A549 (cell line): Measurements from ENCODE around the gene NTM. TPM values are rescaled to one million over a fixed set of nuclear protein-coding genes. Genes with fewer than 3 reads are reported as not detected.
"Not testable (repeated sequence)": the region's sequence is repeated elsewhere in the genome, so short reads cannot be mapped to it uniquely, and the experiment has no call there.

Experiments used
- ATAC-seq, 2 experiments: fragments of 200-7000 bp in 1 of 2; fragments of >200 bp in 1 of 2; cut with Nextera tagmentation in 1 of 2; cut with Tn5 transposase in 1 of 2; 3 replicates each; pipeline versions ENCODE4 v1.8.0 to v1.9.1; 2018 to 2020; ENCODE audit warnings: mild to moderate bottlenecking in 1 of 2, moderate library complexity in 1 of 2
- CTCF ChIA-PET: fragments of 300-600 bp; sonication (Branson Sonifier 250); formaldehyde crosslinking; extraction: SDS; loops from one replicate; lab custom pipeline; 2021; ENCODE audit warnings: antibody characterized with exemption, inconsistent platforms; lab: Yijun Ruan, JAX
- POLR2A ChIA-PET: fragments of 350-600 bp; formaldehyde crosslinking; extraction: SDS; loops from one replicate; lab custom pipeline; 2021; ENCODE audit warnings: antibody characterized with exemption, inconsistent platforms; lab: Yijun Ruan, JAX
- DNase-seq, 2 experiments: peaks; one replicate each; pipeline versions ENCODE4 v3.0.0 to v3.0.0-alpha.2; 2011 to 2016; ENCODE audit warnings: low read depth in 1 of 2, low spot score in 1 of 2
- FAIRE-seq: peaks from 2 replicates; lab custom pipeline; 2011; peaks lifted over from hg19 to GRCh38; lab: Jason Lieb, UNC
- H3K27ac ChIP-seq, 2 experiments: fragments of >200 bp; sonication (Bioruptor Twin); formaldehyde crosslinking; 3 replicates each; pipeline ENCODE4 v1.5.1; 2016 to 2017
- H3K4me1 ChIP-seq: fragments of >200 bp; sonication (Bioruptor Twin); formaldehyde crosslinking; 3 replicates; pipeline ENCODE4 v1.6.1; 2016
- H3K4me2 ChIP-seq: fragments of >200 bp; sonication (Bioruptor Twin); formaldehyde crosslinking; 3 replicates; pipeline ENCODE4 v1.6.1; 2016
- H3K4me3 ChIP-seq: fragments of >200 bp; sonication (Bioruptor Twin); formaldehyde crosslinking; 3 replicates; pipeline ENCODE4 v1.5.1; 2016
- H3K9me3 ChIP-seq: fragments of >200 bp; sonication (Bioruptor Twin); formaldehyde crosslinking; 3 replicates; pipeline ENCODE4 v1.6.1; 2016
- BHLHE40 ChIP-seq: IDR thresholded peaks from 2 replicates; pipeline ENCODE4 v1.6.1; 2012; ENCODE audit warnings: low read depth, low read length, inconsistent platforms
- CBX8 ChIP-seq: fragments of 200-600 bp; sonication (generic); IDR thresholded peaks from 2 replicates; pipeline ENCODE4 v1.6.1; 2016
- CHD4 ChIP-seq: fragments of 200-600 bp; sonication (generic); IDR thresholded peaks from 2 replicates; pipeline ENCODE4 v1.6.1; 2016; ENCODE audit warnings: antibody characterized with exemption, mild to moderate bottlenecking, borderline replicate concordance
- EHF ChIP-seq: fragments of 250-450 bp; sonication (Bioruptor Pico); IDR thresholded peaks from 2 replicates; pipeline ENCODE4 v1.5.0; 2020; ENCODE audit warnings: mild to moderate bottlenecking
- EP300 ChIP-seq, 2 experiments: fragments of >200 bp; sonication (Bioruptor Twin); formaldehyde crosslinking; IDR thresholded peaks; 2 replicates in 1 of 2; 3 replicates in 1 of 2; pipeline ENCODE4 v1.6.1; 2016 to 2017
- FOSB ChIP-seq: fragments of 250-450 bp; sonication (Bioruptor Pico); IDR thresholded peaks from 2 replicates; pipeline ENCODE4 v1.5.0; 2020; ENCODE audit warnings: mild to moderate bottlenecking, moderate library complexity
- FOSL2 ChIP-seq, 2 experiments: fragments of 450-650 bp in 1 of 2; fragments of >200 bp in 1 of 2; sonication (Bioruptor Twin) in 1 of 2; formaldehyde crosslinking; IDR thresholded peaks; 2 replicates each; pipeline versions ENCODE4 v1.5.0 to v1.6.1; 2016 to 2020; ENCODE audit warnings: mild to moderate bottlenecking in 1 of 2, moderate library complexity in 1 of 2
- GATA3 ChIP-seq: IDR thresholded peaks from 2 replicates; pipeline ENCODE4 v1.6.1; 2012; ENCODE audit warnings: borderline replicate concordance
- HDAC2 ChIP-seq: fragments of 200-600 bp; sonication (generic); IDR thresholded peaks from 2 replicates; pipeline ENCODE4 v1.6.1; 2016
- HOXA7 ChIP-seq: fragments of 250-450 bp; sonication (Bioruptor Pico); IDR thresholded peaks from 2 replicates; pipeline ENCODE4 v1.5.0; 2020; ENCODE audit warnings: mild to moderate bottlenecking, moderate library complexity
- JUN ChIP-seq, 2 experiments: fragments of >200 bp; sonication (Bioruptor Twin); formaldehyde crosslinking; IDR thresholded peaks; 2 replicates in 1 of 2; 3 replicates in 1 of 2; pipeline ENCODE4 v1.6.1; 2016 to 2017
- JUNB ChIP-seq: fragments of >200 bp; sonication (Bioruptor Twin); formaldehyde crosslinking; IDR thresholded peaks from 2 replicates; pipeline ENCODE4 v1.6.1; 2016
- KDM1A ChIP-seq: fragments of 200-600 bp; sonication (generic); IDR thresholded peaks from 2 replicates; pipeline ENCODE4 v1.6.1; 2016; ENCODE audit warnings: low read depth, mild to moderate bottlenecking
- KDM5A ChIP-seq: fragments of 200-600 bp; sonication (generic); IDR thresholded peaks from 2 replicates; pipeline ENCODE4 v1.6.1; 2016; ENCODE audit warnings: antibody characterized with exemption, mild to moderate bottlenecking
- MAFK ChIP-seq: fragments of 450-650 bp; IDR thresholded peaks from 2 replicates; pipeline ENCODE4 v1.6.1; 2014; ENCODE audit not compliant: partially characterized antibody
- MAZ ChIP-seq: fragments of 150-350 bp; IDR thresholded peaks from 2 replicates; pipeline ENCODE4 v1.6.1; 2014; ENCODE audit warnings: antibody characterized with exemption, low read depth, low read length, borderline replicate concordance
- PHF8 ChIP-seq: fragments of 200-600 bp; sonication (generic); IDR thresholded peaks from 2 replicates; pipeline ENCODE4 v1.6.1; 2016; ENCODE audit warnings: low read depth, mild to moderate bottlenecking, antibody characterized with exemption, moderate library complexity, borderline replicate concordance
- RAD21 ChIP-seq, 2 experiments: fragments of >200 bp in 1 of 2; sonication (Bioruptor Twin) in 1 of 2; formaldehyde crosslinking in 1 of 2; IDR thresholded peaks in 1 of 2; conservative IDR thresholded peaks in 1 of 2; 2 replicates in 1 of 2; 3 replicates in 1 of 2; pipeline ENCODE4 v1.6.1; 2012 to 2018; ENCODE audit warnings: inconsistent platforms in 1 of 2
- RCOR1 ChIP-seq: fragments of 150-350 bp; IDR thresholded peaks from 2 replicates; pipeline ENCODE4 v1.6.1; 2014; ENCODE audit warnings: antibody characterized with exemption, low read length, low read depth
- TFCP2L1 ChIP-seq: fragments of 250-450 bp; sonication (Bioruptor Pico); IDR thresholded peaks from 2 replicates; pipeline ENCODE4 v1.5.0; 2021; ENCODE audit warnings: mild to moderate bottlenecking
- TP53 ChIP-seq: fragments of 250-450 bp; sonication (Bioruptor Pico); IDR thresholded peaks from 2 replicates; pipeline ENCODE4 v1.5.0; 2021; ENCODE audit warnings: mild to moderate bottlenecking, moderate library complexity
- ZFP36 ChIP-seq: fragments of 450-650 bp; IDR thresholded peaks from 2 replicates; pipeline ENCODE4 v1.6.1; 2014; ENCODE audit warnings: borderline replicate concordance; ENCODE audit not compliant: partially characterized antibody
- ZNF302 ChIP-seq: fragments of 250-450 bp; sonication (Bioruptor Pico); IDR thresholded peaks from 2 replicates; pipeline ENCODE4 v1.9.0; 2021; ENCODE audit warnings: inconsistent platforms, mild to moderate bottlenecking, moderate library complexity
- WGBS: methylation state at CpG from one replicate; pipeline ENCODE4 v1.1.6; 2017; ENCODE audit errors: missing lambda C conversion rate; 5-methylcytosine and 5-hydroxymethylcytosine counted together
- polyA plus RNA-seq, 4 experiments: library from polyadenylated mRNA; depleted of rRNA in 3 of 4; stranded (reverse); fragments of >200 nt; fragmentation: RNase III in 1 of 4; extraction: RNeasy Plus Mini Kit Qiagen cat#74134 plus additional on column Dnase treatment in 1 of 4; gene quantifications; 2 replicates in 3 of 4; 3 replicates in 1 of 4; pipeline ENCODE4 v1.2.3, GENCODE V29; 2011 to 2017

NTM gene
- polyA plus RNA-seq, 2 of the 4 experiments (the other 2 are of a cell fraction): not detected

DNA sequence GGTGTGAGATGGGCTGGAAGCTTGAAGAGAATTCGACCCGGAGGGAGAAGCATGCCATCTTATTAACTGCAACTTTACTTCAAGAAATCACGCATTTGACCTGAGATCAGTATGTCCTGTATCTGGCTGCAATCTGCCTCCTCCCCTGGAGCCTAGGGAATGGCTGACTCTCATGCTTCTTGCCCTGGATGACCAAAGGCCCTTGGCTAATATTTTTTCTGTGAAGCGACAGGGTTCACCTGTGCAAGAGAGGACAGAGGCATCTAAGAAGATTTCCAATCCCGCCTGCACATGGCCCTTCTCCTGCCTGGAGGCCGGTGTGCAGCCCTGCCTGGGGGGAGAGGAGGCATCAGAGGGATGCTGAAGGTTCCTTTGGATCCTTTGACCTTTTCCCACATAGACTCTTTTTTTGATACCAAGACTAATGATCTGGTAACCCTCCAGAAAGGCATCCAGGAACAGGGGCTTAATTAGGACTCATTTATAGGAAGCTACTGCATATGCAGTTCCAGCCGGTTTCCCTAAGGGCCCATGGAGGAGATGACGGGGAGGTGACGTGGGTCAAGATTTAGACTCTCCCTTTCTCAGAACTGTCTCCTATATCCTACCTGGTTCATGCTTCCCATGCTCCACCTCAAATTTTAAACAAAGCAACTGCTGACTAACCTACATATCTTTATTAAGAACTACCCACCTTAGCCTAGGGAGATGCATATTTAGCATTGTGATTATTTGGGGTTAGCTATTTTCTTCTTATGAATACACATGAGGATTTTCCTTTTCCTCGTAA, 50.8 kb downstream of the NTM start (continued):
- TF ChIP-seq ZNF302 (CRISPR knock-in tag) (no peak), JUN (IDR thresholded peaks at IDR 0.05) (no peak), PHF8 (no peak), TFCP2L1 (CRISPR knock-in tag) (no peak), FOSB (CRISPR knock-in tag) (no peak), JUNB (no peak), TP53 (CRISPR knock-in tag) (no peak), BHLHE40 (no peak), MAFK (no peak), FOSL2 (IDR thresholded peaks at IDR 0.05) (no peak), FOSL2 (CRISPR knock-in tag; IDR thresholded peaks at IDR 0.05) (no peak), ZFP36 (no peak)

DNA sequence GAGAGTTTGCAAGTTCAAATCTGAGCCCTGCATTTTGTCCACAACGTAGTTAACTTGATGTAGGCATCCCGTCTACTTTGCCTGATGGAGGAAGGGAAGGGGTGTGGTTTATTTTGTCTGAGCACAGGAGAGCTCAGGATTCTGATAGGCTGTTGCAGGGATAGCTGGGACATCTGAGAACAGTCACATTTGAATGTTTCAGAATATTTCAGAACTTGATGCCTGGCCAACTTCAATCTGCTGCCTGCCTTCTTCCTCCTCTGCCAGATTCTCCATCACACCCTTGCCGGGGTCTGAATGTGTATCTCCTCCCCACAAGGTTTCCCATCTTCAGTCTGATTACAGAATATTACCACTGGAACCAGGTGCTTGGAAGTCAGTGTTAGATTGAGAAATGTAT, 51.6 kb downstream of the NTM start:
- DNase-seq (no peak), ATAC-seq (no peak), FAIRE-seq (no peak)
- H3K4me3 ChIP-seq: no peak overlapping the region
- H3K27ac ChIP-seq: no peak overlapping the region
- WGBS: 34% methylated on average over 3 of the region's 3 CpGs
- CTCF ChIA-PET: no interaction called here
- POLR2A ChIA-PET: no interaction called here
- no peaks in the 10 kb centered on the region for H3K9me3 ChIP-seq
- no peak for TF ChIP-seq HDAC2
- no peak for TF ChIP-seq HOXA7 (CRISPR knock-in tag)
- no peak for TF ChIP-seq KDM1A
- no peak for TF ChIP-seq EP300 (IDR thresholded peaks at IDR 0.05)
- H3K4me2 ChIP-seq: no peak overlapping the region
- H3K4me1 ChIP-seq: no peaks in the 10 kb centered on the region

DNA sequence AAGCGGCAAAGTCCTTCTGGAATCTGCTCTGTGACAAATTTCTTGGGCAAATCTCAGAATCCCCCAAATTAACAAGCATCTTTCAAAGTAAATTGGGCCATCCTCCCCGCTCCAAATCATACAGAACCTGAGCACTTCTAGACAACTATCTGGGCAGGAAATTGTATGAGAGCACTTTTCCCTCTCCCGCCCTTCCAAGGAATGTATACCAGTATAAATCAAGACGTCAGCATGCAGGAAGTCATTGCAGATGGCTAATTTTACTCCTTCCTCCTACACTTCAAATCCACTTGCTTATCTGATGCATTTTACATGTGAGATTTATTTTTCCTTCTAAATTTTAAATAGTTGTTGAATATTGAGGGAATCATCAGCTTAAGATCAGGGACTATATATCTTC, 52.1 kb downstream of the NTM start:
- no peak for ATAC-seq
- no peak for FAIRE-seq
- no peaks in the 10 kb centered on the region for H3K4me1 ChIP-seq

DNA sequence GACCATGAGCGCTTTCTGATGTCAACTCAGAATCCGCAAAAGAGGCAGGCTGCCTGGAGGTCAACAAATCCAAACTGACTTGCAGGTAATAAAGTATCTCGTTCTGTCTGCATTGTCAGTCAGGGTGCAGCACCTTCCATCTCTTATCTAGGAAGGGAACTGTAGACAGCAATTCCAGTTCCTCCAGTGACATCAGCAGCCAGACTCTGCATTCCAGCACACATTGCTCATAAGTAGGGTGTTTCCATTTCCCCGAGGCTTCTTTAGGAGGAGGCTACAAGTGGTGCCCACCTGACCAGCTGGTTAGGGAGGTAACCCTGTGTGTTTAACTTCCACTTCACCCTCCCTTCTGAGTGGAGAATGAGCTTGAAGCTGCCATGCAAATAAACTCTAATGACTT, 53.3 kb downstream of the NTM start:
- no peaks in the 10 kb centered on the region for H3K4me1 ChIP-seq
- TF ChIP-seq KDM5A (no peak), GATA3 (no peak), TP53 (CRISPR knock-in tag) (no peak), CHD4 (no peak), EHF (CRISPR knock-in tag) (no peak), JUNB (no peak), CBX8 (no peak), MAZ (no peak), RAD21 (conservative IDR thresholded peaks at IDR 0.05 in 1 of 2, IDR thresholded peaks at IDR 0.05 in 1 of 2) (no peak), HDAC2 (no peak)
- TF ChIP-seq, all 56 proteins: peak for 0
- peak; percentile 4 to 63 for DNase-seq
- 33% methylated on average over 2 of the region's 4 CpGs for WGBS
- H3K9me3 ChIP-seq: no peaks in the 10 kb centered on the region
- H3K27ac ChIP-seq: no peak overlapping the region
- no peak overlapping the region for H3K4me2 ChIP-seq
- H3K4me3 ChIP-seq: no peak overlapping the region
- ATAC-seq: peak; percentile 63 to 64; a peak in 5 of 6 replicates
- no peak for FAIRE-seq
- CTCF ChIA-PET: no interaction called here
- POLR2A ChIA-PET: no interaction called here

More for the DNA sequence above, 52.1 kb downstream of the NTM start:
- CTCF ChIA-PET: no interaction called here
- no peak overlapping the region for H3K4me3 ChIP-seq
- DNase-seq: peak in 1 of 2 experiments; percentile 23
- no peak overlapping the region for H3K27ac ChIP-seq
- TF ChIP-seq RCOR1 (no peak), MAZ (no peak), ZNF302 (CRISPR knock-in tag) (no peak), CBX8 (no peak), BHLHE40 (no peak)
- no peaks in the 10 kb centered on the region for H3K9me3 ChIP-seq
- WGBS: 48% methylated on average over 4 of the region's 4 CpGs
- H3K4me2 ChIP-seq: no peak overlapping the region
- POLR2A ChIA-PET: no interaction called here

DNA sequence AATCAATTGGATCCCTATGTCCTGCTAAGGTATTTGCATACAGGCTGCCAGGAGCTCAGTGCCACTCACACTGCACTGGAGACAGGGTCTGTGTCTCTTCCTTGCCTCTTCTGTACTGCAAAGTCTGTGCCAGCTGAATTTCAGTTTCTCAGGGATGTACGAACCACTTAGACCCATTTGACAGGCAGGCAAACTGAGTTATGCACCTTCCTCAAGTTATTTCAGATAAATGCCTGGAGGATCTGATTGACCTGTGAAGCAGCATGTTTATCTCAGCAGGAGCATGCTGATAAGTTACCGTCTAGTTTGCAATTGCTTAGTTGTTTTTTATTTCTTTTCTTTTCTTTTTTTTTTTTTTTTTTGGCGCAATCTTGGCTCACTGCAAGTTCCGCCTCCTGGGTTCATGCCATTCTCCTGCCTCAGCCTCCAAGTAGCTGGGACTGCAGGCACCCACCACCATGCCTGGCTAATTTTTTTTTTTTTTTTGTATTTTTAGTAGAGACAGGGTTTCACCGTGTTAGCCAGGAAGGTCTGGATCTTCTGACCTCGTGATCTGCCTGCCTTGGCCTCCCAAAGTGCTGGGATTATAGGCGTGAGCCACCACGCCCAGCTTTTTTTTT, 54.0 kb downstream of the NTM start:
- POLR2A ChIA-PET, H3K4me2 ChIP-seq, H3K4me1 ChIP-seq, FAIRE-seq, ATAC-seq, CTCF ChIA-PET, H3K27ac ChIP-seq, H3K4me3 ChIP-seq, H3K9me3 ChIP-seq, DNase-seq: not testable (repeated sequence)
- WGBS: 30% methylated on average over 8 of the region's 8 CpGs
